ENCODE results near the gene PNISR.

GRCh38 chr6:99409672-99410071 is 15.4 kb downstream of the PNISR start:
- TF ChIP-seq EZH2 (IDR thresholded peaks at IDR 0.05; ENCODE audit: low read length, missing control alignments): no peak
- no peak for TF ChIP-seq CTCF (conservative IDR thresholded peaks at IDR 0.05 in 1 of 2, IDR thresholded peaks at IDR 0.05 in 1 of 2; ENCODE audit: low read depth in 1 of 2, low read length in 2 of 2)
